ENCODE data around the gene CFAP77. TPM values are rescaled to one million over a fixed set of nuclear protein-coding genes. Genes with fewer than 3 reads are reported as not detected.

The CFAP77 gene
- total RNA-seq, 4 donors from 2014 or later: not detected

DNA sequence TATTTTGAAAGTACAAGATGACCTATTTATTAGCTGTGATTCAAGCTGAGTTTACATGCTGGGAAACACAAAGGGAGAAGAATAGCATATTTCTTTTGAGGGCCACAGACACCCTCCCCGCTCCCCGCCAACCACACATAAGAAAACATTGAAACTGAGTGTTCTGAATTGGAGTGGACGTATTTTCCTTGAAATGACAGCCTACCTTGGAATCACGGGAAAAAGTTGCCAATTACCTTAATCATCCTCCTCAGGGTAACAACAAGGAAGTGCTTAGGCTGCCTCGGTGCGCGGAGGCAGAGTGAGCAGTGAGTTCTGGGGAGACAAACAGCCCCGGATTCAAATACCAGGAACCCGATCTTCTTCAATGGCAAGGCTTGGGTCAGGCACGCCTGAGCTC is 31.4 kb downstream of the CFAP77 start:
- no peak overlapping the region for H3K4me3 ChIP-seq
- intact Hi-C loops (cut with DNase I; ENCODE audit: low total_unique reads) (no loop called here), in situ Hi-C loops (cut with MboI; ENCODE audit: low pct_ligation_motif_present in 1 of 4, low pct_unique_long_range_greater_than_20kb in 1 of 4, low sequenced_read_pairs in 3 of 4) (loop anchor here in 1 of 4 donors (25.0 kb wide), 1 partner anchor 304 kb away; no protein-coding TSS in a partner anchor)
- peaks cover 72% of the 10 kb centered on the region for H3K27me3 ChIP-seq
- DNase-seq: no peak
- no peaks in the 10 kb centered on the region for H3K9me3 ChIP-seq
- no peaks in the 10 kb centered on the region for H3K4me1 ChIP-seq
- no peaks in the 10 kb centered on the region for H3K36me3 ChIP-seq
- H3K27ac ChIP-seq: no peak overlapping the region
- TF ChIP-seq, protein P1, sequence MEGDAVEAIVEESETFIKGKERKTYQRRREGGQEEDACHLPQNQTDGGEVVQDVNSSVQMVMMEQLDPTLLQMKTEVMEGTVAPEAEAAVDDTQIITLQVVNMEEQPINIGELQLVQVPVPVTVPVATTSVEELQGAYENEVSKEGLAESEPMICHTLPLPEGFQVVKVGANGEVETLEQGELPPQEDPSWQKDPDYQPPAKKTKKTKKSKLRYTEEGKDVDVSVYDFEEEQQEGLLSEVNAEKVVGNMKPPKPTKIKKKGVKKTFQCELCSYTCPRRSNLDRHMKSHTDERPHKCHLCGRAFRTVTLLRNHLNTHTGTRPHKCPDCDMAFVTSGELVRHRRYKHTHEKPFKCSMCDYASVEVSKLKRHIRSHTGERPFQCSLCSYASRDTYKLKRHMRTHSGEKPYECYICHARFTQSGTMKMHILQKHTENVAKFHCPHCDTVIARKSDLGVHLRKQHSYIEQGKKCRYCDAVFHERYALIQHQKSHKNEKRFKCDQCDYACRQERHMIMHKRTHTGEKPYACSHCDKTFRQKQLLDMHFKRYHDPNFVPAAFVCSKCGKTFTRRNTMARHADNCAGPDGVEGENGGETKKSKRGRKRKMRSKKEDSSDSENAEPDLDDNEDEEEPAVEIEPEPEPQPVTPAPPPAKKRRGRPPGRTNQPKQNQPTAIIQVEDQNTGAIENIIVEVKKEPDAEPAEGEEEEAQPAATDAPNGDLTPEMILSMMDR (IDR thresholded peaks at IDR 0.05): no peak
- no peak for TF ChIP-seq POLR2AphosphoS5 (IDR thresholded peaks at IDR 0.05)
- no peak for TF ChIP-seq EP300 (IDR thresholded peaks at IDR 0.05; ENCODE audit: low read depth)
- TF ChIP-seq POLR2A (IDR thresholded peaks at IDR 0.05): no peak
- WGBS, 2 donors (ENCODE audit: low coverage in 1 of 2): 46% methylated on average over 10 of the region's 10 CpGs; no CpG with 5 or more reads in 1 of the 2 donors

DNA sequence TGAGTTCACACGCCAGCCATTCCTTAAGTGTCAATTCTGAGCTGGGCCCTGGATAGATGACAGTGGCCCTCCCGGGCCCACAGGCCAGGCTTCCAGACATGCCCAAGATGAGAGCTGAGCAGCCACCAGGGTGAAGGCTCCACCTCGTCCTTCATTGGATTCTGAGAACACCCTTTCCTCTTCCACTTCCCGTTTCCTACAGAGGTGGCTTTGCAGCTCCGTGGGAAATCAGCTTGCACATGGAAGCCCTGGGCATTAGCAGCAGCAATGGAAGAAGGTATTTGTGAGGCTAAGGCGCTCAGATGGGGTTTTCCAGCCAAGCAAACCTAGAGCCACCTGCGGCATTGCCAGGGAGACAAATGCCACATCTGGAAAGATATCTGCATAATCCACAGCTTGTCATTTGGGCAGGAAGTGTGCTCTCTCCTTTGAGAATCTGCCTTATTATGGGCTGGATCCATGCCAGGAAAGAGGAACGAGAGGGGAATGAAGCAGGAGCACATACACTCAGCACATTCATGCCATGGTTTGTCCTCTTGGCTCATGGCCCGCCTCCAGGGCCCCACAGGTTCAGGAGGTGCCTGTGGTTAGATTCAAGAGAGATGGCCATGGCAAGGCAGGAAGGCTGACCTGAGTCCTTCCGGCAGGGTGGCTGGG is 34.1 kb downstream of the CFAP77 start:
- intact Hi-C loops (cut with DNase I; ENCODE audit: low total_unique reads): no loop called here
- no peak for DNase-seq
- no peaks in the 10 kb centered on the region for H3K9me3 ChIP-seq
- no peaks in the 10 kb centered on the region for H3K4me1 ChIP-seq
- 51 to 86% methylated on average over 2 to 10 of the region's 10 CpGs for WGBS, 2 donors (ENCODE audit: low coverage in 1 of 2)
- TF ChIP-seq POLR2A (IDR thresholded peaks at IDR 0.05) (no peak), POLR2AphosphoS5 (IDR thresholded peaks at IDR 0.05) (no peak), EP300 (IDR thresholded peaks at IDR 0.05; ENCODE audit: low read depth) (no peak)
- TF ChIP-seq, protein P1 (IDR thresholded peaks at IDR 0.05): no peak
- peaks cover 68% of the 10 kb centered on the region for H3K27me3 ChIP-seq
- in situ Hi-C loops (cut with MboI; ENCODE audit: low pct_ligation_motif_present in 1 of 4, low pct_unique_long_range_greater_than_20kb in 1 of 4, low sequenced_read_pairs in 3 of 4): loop anchor here in 1 of 4 donors (25.0 kb wide), 1 partner anchor 307 kb away; no protein-coding TSS in a partner anchor
- H3K27ac ChIP-seq: no peak overlapping the region
- no peaks in the 10 kb centered on the region for H3K36me3 ChIP-seq
- H3K4me3 ChIP-seq: no peak overlapping the region

DNA sequence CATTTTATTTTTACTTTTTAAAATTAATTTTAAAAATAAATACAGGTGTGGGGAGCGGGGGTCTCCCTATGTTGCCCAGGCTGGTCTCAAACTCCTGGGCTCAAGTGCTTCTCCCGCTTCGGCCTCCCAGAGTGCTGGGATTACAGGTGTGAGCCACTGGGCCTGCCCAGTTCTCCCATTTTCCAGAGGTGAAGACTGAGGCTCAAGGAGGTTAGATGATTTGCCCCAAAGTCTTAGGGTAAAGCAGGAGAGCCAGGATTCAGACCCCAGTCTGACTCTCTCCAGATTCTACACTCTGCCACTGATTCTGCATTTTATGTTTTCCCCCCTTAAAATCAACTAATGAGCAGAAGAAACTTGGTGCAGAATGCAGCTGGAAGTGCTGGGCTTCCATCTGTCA is 36.9 kb downstream of the CFAP77 start:
- no peaks in the 10 kb centered on the region for H3K36me3 ChIP-seq
- no peaks in the 10 kb centered on the region for H3K9me3 ChIP-seq
- in situ Hi-C loops (cut with MboI; ENCODE audit: low pct_ligation_motif_present in 1 of 4, low pct_unique_long_range_greater_than_20kb in 1 of 4, low sequenced_read_pairs in 3 of 4) (loop anchor here in 1 of 4 donors (25.0 kb wide), 1 partner anchor 310 kb away; no protein-coding TSS in a partner anchor), intact Hi-C loops (cut with DNase I; ENCODE audit: low total_unique reads) (no loop called here)
- TF ChIP-seq, protein P1 (IDR thresholded peaks at IDR 0.05): no peak
- TF ChIP-seq EP300 (IDR thresholded peaks at IDR 0.05; ENCODE audit: low read depth) (no peak), POLR2AphosphoS5 (IDR thresholded peaks at IDR 0.05) (no peak), POLR2A (IDR thresholded peaks at IDR 0.05) (no peak)
- peaks cover 46% of the 10 kb centered on the region for H3K27me3 ChIP-seq
- WGBS, 2 donors (ENCODE audit: low coverage in 1 of 2): 96 to 100% methylated on average over 3 of the region's 3 CpGs
- no peaks in the 10 kb centered on the region for H3K4me1 ChIP-seq
- DNase-seq: no peak
- no peak overlapping the region for H3K4me3 ChIP-seq
- no peak overlapping the region for H3K27ac ChIP-seq

DNA sequence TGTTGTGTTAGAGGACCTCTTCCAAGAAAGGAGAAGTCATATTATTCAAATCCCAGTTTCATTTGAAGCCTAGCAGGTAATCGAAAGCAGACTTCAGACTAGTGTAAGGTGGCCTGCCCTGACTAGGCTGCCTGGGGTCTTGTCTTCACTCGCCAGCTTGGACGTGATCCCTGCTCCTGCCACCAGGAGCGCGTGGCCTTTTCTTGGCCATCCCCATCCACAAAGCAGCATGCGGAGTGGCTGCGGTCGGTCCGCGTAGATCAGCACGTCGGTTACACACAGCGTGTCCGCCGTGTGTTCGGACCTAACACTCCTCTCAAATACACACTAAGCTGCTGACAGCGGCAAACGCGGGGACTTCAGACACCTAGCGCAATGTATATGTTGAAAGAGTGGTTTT is 37.3 kb downstream of the CFAP77 start:
- intact Hi-C loops (cut with DNase I; ENCODE audit: low total_unique reads) (no loop called here), in situ Hi-C loops (cut with MboI; ENCODE audit: low pct_ligation_motif_present in 1 of 4, low pct_unique_long_range_greater_than_20kb in 1 of 4, low sequenced_read_pairs in 3 of 4) (loop anchor here in 1 of 4 donors (25.0 kb wide), 1 partner anchor 310 kb away; no protein-coding TSS in a partner anchor)
- no peak overlapping the region for H3K27ac ChIP-seq
- no peak overlapping the region for H3K4me3 ChIP-seq
- no peaks in the 10 kb centered on the region for H3K9me3 ChIP-seq
- no peaks in the 10 kb centered on the region for H3K4me1 ChIP-seq
- TF ChIP-seq POLR2A (IDR thresholded peaks at IDR 0.05) (no peak), POLR2AphosphoS5 (IDR thresholded peaks at IDR 0.05) (no peak), EP300 (IDR thresholded peaks at IDR 0.05; ENCODE audit: low read depth) (no peak)
- TF ChIP-seq, protein P1 (IDR thresholded peaks at IDR 0.05): no peak
- WGBS, 2 donors (ENCODE audit: low coverage in 1 of 2): 66% methylated on average over 20 of the region's 20 CpGs; no CpG with 5 or more reads in 1 of the 2 donors
- H3K27me3 ChIP-seq: peaks cover 43% of the 10 kb centered on the region
- no peaks in the 10 kb centered on the region for H3K36me3 ChIP-seq
- DNase-seq: no peak

All from transverse colon (tissue), 4 donors.